HUDEP-2 (cell line): ENCODE measurements around the gene PLEKHJ1.

ENCODE experiments used
- DNase-seq, 76 experiments: peaks; one replicate each; lab custom pipeline; 2025; ENCODE audit not compliant: unreplicated experiment in 76 of 76; lab: John Stamatoyannopoulos, UW

The PLEKHJ1 gene

GRCh38 chr19:2270157-2270422 is 34.0 kb upstream of the PLEKHJ1 start:
- peak in 19 of 76 experiments; percentile 18 to 52 (median 31) for DNase-seq

GRCh38 chr19:2269244-2270156 is 33.4 kb upstream of the PLEKHJ1 start:
- peak; percentile 78 to 100 (median 98) for DNase-seq

- DNase-seq, result no peak
These were observed 32.7 kb upstream of the PLEKHJ1 start for GRCh38 chr19:2268861-2269243.

- no peak for DNase-seq
These were observed 32.3 kb upstream of the PLEKHJ1 start for GRCh38 chr19:2268480-2268830.

GRCh38 chr19:2266183-2266993 is 30.3 kb upstream of the PLEKHJ1 start:
- DNase-seq, result peak in 74 of 76 experiments; percentile 67 to 97 (median 91)

GRCh38 chr19:2261438-2262172 is 25.5 kb upstream of the PLEKHJ1 start:
- peak in 49 of 76 experiments; percentile 16 to 68 (median 49) for DNase-seq

GRCh38 chr19:2260341-2260805 is 24.2 kb upstream of the PLEKHJ1 start:
- no peak for DNase-seq

GRCh38 chr19:2259336-2259735 is 23.2 kb upstream of the PLEKHJ1 start:
- DNase-seq, result no peak

GRCh38 chr19:2255982-2256685 is 20.0 kb upstream of the PLEKHJ1 start, which contains the start of gene JSRP1:
TSS of gene JSRP1 (minus strand) at chr19:2256417. CDS start at chr19:2255314, 1,103 bp downstream.
- no peak for DNase-seq

GRCh38 chr19:2255112-2255845 is 19.1 kb upstream of the PLEKHJ1 start:
- DNase-seq, result no peak

GRCh38 chr19:2254064-2254872 is 18.1 kb upstream of the PLEKHJ1 start:
- DNase-seq, result no peak

GRCh38 chr19:2253106-2254063 is 17.3 kb upstream of the PLEKHJ1 start:
- peak in 1 of 76 experiments; percentile 14 for DNase-seq

- DNase-seq, result no peak
These were observed 16.6 kb upstream of the PLEKHJ1 start for GRCh38 chr19:2252797-2253105.

GRCh38 chr19:2252055-2252796 is 16.1 kb upstream of the PLEKHJ1 start:
- no peak for DNase-seq

- DNase-seq, result peak in 11 of 76 experiments; percentile 19 to 43 (median 32)
These were observed 15.3 kb upstream of the PLEKHJ1 start for GRCh38 chr19:2251106-2252054.

GRCh38 chr19:2250766-2251105 is 14.6 kb upstream of the PLEKHJ1 start:
- DNase-seq, result no peak
